NOMO-1 treated with DMSO at 0.1 percent for 48 hours (cell line): ENCODE measurements around the gene HNRNPAB.

Experiments
- DNase-seq: peaks from one replicate; lab custom pipeline; 2025; ENCODE audit not compliant: unreplicated experiment; lab: John Stamatoyannopoulos, UW

The HNRNPAB gene

GRCh38 chr5:178204182-178204934, at the start of gene HNRNPAB:
HNRNPAB (plus strand) TSS chr5:178204533; CDS start chr5:178204838, 305 bp downstream.
- DNase-seq = peak; percentile 88

DNA sequence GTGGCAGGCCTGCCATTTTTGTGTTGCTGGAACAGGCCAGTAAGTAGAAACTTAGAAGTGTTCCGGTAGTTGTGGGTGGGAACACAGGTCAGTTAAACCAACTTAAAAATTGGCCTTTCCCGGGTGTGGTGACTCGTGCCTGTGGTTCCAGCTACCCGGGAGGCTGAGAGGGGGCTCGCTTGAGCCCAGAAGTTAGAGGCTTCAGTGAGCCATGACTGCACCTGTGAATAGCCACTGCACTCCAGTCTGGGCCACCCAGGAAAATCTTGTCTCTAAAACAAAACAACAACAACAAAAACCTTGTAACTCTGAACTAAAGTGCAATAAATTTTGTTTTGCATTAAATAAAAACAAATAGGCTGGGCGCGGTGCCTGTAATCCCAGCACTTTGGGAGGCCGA, 49.3 kb upstream of the HNRNPAB start:
- DNase-seq = no peak

- DNase-seq = no peak
These were observed 44.2 kb upstream of the HNRNPAB start for GRCh38 chr5:178160176-178160575.

DNA sequence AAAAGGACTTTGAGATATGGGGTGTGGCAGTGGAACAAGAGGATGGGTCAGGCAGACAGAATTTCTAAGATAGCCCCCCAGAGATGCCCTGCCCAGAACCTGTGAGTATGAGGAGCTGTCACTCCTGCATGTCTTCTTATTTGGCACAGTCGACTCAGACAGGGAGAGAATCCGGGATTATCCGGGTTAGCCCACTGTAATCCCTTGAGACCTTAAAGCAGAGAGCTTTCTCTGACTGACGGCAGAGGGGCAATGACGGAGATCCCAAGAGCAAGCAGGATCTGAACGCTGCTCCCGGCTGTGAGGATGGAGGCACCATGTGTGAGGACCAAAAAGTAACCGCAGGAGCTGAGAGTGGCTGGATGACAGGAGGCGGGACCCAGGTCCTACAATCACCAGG, 41.9 kb upstream of the HNRNPAB start:
- DNase-seq = no peak

GRCh38 chr5:178163772-178164735, 40.3 kb upstream of the HNRNPAB start:
- DNase-seq = peak; percentile 79

DNA sequence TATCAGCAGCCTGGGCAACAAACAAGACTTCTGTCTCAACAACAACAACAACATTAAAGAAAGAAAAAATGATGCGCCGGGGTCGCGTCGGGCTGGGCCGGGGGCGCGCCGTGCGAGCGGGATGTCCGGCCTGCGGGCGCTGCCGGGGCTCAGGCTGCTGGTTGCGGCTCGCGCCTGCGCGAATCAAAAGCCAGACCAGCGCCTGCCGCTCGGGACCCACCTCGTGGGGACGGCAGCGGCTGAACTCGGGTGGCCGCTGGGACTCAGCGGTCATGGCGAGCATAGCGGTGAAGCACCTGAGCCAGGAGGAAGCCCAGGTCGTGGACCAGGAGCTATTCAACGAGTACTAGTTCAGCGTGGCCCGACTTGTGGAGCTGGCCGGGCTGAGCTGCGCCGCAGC, 38.8 kb upstream of the HNRNPAB start:
- DNase-seq = no peak

- no peak for DNase-seq
These were observed 33.9 kb upstream of the HNRNPAB start for GRCh38 chr5:178170455-178170854.

DNA sequence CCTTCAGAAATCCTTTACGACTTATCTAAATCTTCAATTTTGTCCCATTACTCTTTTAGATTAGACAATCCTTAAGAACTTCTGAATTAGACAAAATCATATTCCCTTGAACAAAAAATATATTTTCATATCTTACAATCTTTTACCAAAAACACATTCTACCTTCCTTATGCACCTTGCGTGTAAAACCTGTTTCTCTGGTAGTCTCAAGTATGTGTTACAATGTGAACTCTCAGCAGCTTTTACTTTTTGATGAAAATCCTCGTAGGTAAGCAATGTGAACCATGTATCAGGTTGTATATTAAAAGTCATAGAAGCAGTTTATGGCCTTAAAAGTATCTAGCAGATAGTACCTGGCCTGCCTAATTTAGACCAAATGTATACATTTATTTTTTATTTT, 29.9 kb upstream of the HNRNPAB start:
- no peak for DNase-seq

GRCh38 chr5:178176791-178177190, 27.5 kb upstream of the HNRNPAB start:
- no peak for DNase-seq

GRCh38 chr5:178177569-178177968, 26.8 kb upstream of the HNRNPAB start:
- no peak for DNase-seq

DNA sequence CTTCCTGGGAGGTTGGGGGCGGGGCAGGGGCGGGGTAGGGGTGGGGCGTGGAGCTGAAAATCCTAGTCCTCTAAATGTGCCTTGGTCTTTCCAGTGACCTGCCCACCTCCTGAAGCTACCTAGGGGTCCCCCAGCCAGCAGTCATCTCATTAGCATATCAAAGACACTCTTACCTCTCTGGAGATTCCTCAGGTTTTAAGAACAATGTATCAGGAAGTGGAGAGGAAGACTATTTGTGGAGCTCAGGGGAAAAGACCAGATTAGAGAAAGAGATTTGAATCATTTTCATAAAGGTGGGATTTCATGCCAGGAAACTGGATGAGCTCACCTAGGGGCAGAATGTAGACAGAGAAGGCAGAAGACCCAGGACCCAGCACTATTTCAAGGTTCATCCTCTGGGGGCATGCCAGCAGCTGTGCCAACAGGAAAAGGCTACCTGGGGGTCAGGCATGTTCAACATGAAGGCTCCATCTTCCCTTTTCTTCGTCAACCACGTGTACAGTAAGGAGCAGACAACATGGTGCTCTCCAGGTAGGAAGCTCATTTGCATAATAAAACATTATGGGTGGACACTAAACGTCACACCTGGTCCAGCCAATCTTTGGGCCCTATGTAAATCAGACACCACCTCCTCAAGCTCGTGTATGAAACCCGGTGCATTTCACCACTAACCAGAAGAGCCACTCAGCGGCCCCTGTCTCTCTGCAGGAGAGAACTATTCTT, 24.0 kb upstream of the HNRNPAB start:
- DNase-seq = no peak

- DNase-seq = peak; percentile 78
These were observed 22.0 kb upstream of the HNRNPAB start for GRCh38 chr5:178182158-178182876.

- DNase-seq = peak; percentile 63
These were observed 17.9 kb upstream of the HNRNPAB start for GRCh38 chr5:178186427-178186826.

DNA sequence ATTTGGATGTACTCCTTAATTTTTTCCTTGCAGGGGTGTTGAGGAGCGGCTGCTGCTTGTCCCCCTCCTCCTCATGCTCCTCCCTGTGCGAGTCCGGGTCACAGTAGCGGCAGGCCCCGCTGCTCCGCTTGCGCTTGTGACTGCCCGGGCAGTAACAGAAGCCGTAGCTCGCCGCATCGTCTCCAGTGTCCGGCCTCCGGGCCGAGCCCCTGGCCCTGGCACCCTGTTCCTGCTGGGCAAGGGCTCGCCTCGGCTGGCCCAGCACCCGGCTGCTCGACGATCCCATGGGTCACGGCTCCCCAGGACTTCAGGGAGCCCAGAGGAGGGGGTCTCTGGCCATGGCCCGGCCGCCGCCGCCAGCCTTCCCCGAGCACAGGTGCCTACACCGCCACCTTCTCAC, 17.3 kb upstream of the HNRNPAB start, which contains the start of gene GMCL2:
Gene GMCL2, minus strand, starts transcription at position 358 of the 400 bp plus-strand sequence. Its CDS starts 72 bp downstream, at position 286.
- DNase-seq = no peak

DNA sequence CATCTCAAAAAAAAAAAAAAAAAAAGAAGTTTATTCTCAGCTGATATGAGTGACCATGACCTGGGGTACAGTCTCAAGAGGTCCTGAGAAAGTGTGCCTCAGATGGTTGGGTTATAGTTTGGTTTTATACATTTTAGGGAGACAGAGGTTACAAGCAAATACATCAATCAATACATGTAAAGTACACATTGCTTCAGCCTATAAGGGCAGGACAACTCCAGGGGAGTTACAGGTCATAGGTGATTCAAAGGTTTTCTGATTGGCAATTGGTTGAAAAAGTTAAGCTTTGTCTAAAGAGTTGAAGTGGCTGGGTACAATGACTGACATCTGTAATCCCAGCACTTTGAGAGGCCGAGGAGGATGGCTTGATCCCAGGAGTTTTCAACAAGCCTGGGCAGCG, 14.9 kb upstream of the HNRNPAB start:
- no peak for DNase-seq

DNA sequence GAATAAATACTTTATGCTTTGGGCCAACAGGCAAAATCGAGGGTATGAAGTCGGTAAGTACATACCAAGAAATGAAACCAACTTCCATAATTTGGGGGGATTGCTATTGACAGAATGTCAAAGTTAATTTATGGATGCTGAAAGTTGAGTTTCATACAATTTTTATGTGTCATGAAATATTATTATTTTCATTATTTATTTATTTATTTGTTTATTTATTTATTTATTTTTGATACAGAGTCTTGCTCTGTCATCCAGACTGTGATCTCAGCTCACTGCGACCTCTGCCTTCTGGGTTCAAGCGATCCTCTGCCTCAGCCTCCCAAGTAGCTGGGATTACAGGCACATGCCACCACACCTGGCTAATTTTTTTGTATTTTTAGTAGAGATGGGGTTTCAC, 12.7 kb upstream of the HNRNPAB start:
- no peak for DNase-seq

DNA sequence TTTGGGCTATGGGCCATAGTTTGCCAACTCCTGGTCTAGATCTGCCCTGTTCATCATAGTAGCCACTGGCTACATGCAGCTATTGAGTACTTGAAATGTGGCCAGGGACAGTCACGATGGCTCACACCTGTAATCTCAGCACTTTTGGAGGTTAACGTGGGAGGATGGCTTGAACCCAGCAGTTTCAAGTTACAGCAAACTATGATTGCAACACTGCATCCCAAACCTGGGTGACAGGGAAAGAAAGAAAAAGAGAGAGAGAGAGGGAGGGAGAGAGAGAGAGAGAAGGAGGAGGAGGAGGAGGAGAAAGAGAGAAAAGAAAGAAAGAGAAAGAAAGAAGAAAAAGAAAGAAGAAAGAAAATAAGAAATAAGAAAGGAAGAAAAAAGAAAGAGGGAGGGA, 12.1 kb upstream of the HNRNPAB start:
- no peak for DNase-seq

- no peak for DNase-seq
These were observed 11.5 kb upstream of the HNRNPAB start for GRCh38 chr5:178192787-178193186.

DNA sequence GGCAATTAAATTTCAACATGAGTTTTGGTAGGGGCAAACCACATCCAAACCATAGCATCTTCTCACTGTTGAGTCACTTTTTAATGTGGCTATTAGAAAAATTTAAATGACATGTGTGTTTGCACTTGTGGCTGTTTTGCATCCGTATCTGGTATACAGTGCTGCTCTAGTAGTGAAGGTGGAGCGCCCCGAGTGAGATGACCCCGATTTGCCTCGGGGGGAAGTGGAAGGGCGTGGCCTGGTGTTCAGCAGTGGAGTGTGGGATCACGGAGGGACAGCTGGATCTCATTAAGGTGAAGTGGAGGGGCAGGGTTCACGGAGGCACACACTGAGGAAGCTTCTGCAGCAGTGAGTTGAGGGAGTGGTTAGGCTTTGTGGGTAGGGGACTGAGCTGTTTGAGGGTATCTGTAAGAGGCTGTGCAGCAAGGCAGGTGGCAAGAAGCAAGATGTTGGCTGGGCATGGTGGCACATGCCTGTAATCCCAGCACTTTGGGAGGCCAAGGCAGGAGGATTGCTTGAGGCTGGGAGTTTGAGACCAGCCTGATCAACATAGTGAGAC, 11.0 kb upstream of the HNRNPAB start:
- DNase-seq = no peak

DNA sequence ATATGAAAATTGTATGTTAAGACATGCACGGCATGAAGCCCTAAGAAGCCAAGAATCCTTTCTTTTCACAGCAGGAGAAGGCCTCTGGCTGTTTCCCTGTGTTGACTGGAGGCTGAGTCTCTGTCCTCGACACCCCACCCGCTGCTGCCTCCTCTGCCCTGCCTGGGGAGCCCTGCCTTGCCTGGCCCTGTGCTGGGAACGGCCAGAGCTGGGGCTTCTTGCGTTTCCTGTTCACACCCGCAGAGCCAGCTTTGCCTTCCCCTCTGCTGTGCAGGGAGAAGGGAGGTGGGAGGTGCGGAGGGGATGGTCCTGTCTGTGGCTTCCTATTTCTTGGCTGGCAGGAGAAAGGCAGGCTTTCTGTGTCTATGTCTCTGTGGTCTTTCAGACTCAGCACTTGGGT, 10.3 kb upstream of the HNRNPAB start:
- DNase-seq = no peak
